HepG2 (cell line): Measurements from ENCODE around the gene FMN2. TPM values are rescaled to one million over a fixed set of nuclear protein-coding genes. Genes with fewer than 3 reads are reported as not detected.

Experiments
- ATAC-seq: fragments of 200-7000 bp; cut with Tn5 transposase; 3 replicates; pipeline ENCODE4 v1.9.1; 2020; ENCODE audit warnings: mild to moderate bottlenecking, moderate library complexity
- BruUV-seq: library from RNA; stranded (reverse); fragments of 400-500 nt; replicated peaks from 2 replicates; lab custom pipeline; 2021; lab: Mats Ljungman, UMichigan
- CTCF ChIA-PET: fragments of 300-600 bp; formaldehyde crosslinking; extraction: SDS; loops from one replicate; lab custom pipeline; 2021; ENCODE audit warnings: low total read pairs, inconsistent platforms, low intra/inter-chr PET ratio; lab: Yijun Ruan, JAX
- POLR2A ChIA-PET: fragments of 350-600 bp; sonication (Branson Sonifier 250); formaldehyde crosslinking; loops from one replicate; lab custom pipeline; 2020; ENCODE audit warnings: antibody characterized with exemption, inconsistent platforms; lab: Yijun Ruan, JAX
- DNase-seq: peaks from one replicate; pipeline ENCODE4 v3.0.0-alpha.2; 2015; ENCODE audit warnings: low spot score
- FAIRE-seq: peaks from 3 replicates; lab custom pipeline; 2011; peaks lifted over from hg19 to GRCh38; lab: Jason Lieb, UNC
- H2AFZ ChIP-seq: one replicate; pipeline ENCODE4 v1.6.1; 2011; ENCODE audit warnings: low read length, inconsistent platforms
- H3K27ac ChIP-seq: fragments of 300-600 bp; 3 replicates; pipeline ENCODE4 v1.8.0; 2011; ENCODE audit warnings: mixed run types, mild to moderate bottlenecking, mixed read lengths, low read length, inconsistent platforms; ENCODE audit not compliant: insufficient read depth; ENCODE audit errors: extremely low read length
- H3K27me3 ChIP-seq, 2 experiments: fragments of 200-600 bp in 1 of 2; 2 replicates in 1 of 2; 3 replicates in 1 of 2; pipeline versions ENCODE4 v1.6.0 to v1.8.0; 2011; ENCODE audit warnings: low read length in 2 of 2, mild to moderate bottlenecking in 2 of 2, moderate library complexity in 2 of 2, inconsistent platforms in 1 of 2; ENCODE audit not compliant: insufficient read depth in 2 of 2, control insufficient read depth in 1 of 2
- H3K36me3 ChIP-seq, 2 experiments: fragments of 200-600 bp in 1 of 2; replicated peaks in 1 of 2; 2 replicates in 1 of 2; 3 replicates in 1 of 2; pipeline versions ENCODE4 v1.5.1 to v1.8.0; 2011; ENCODE audit warnings: low read length in 2 of 2, inconsistent platforms in 1 of 2; ENCODE audit not compliant: insufficient read depth in 2 of 2, control insufficient read depth in 1 of 2
- H3K4me1 ChIP-seq: 2 replicates; pipeline ENCODE4 v1.5.1; 2012; ENCODE audit warnings: low read length, inconsistent platforms; ENCODE audit not compliant: insufficient read depth
- H3K4me2 ChIP-seq: 2 replicates; pipeline ENCODE4 v1.6.0; 2011; ENCODE audit warnings: low read depth, low read length, inconsistent platforms
- H3K4me3 ChIP-seq, 3 experiments: fragments of 200-600 bp in 1 of 3; sonication (generic), shearing (Covaris generic) in 1 of 3; replicated peaks in 1 of 3; 2 replicates each; pipeline ENCODE4 v1.5.1; 2011 to 2016; ENCODE audit warnings: low read length in 3 of 3, inconsistent platforms in 2 of 3, low read depth in 2 of 3, mild to moderate bottlenecking in 2 of 3, control low read depth in 1 of 3, mixed read lengths in 1 of 3; ENCODE audit not compliant: insufficient read depth in 1 of 3
- H3K79me2 ChIP-seq: one replicate; pipeline ENCODE4 v1.6.1; 2011; ENCODE audit warnings: low read length, inconsistent platforms; ENCODE audit not compliant: insufficient read depth
- H3K9ac ChIP-seq: 2 replicates; pipeline ENCODE4 v1.6.0; 2011; ENCODE audit warnings: mild to moderate bottlenecking, low read depth, low read length, inconsistent platforms; ENCODE audit not compliant: insufficient read depth
- H3K9me3 ChIP-seq: 2 replicates; pipeline ENCODE4 v1.5.1; 2012; ENCODE audit warnings: mild to moderate bottlenecking, low read length
- H4K20me1 ChIP-seq: 2 replicates; pipeline ENCODE4 v1.6.0; 2011; ENCODE audit warnings: inconsistent platforms, mild to moderate bottlenecking, low read length, moderate library complexity; ENCODE audit not compliant: insufficient read depth
- BCL6 ChIP-seq: IDR thresholded peaks from 2 replicates; pipeline ENCODE4 v1.6.1; 2016; ENCODE audit warnings: missing genetic modification reagents, missing compliant biosample characterization
- RELA ChIP-seq: sonication (generic); formaldehyde crosslinking; IDR thresholded peaks from 2 replicates; pipeline ENCODE4 v1.4.0; 2020; ENCODE audit warnings: missing genetic modification reagents
- SAFB2 ChIP-seq: sonication (generic); formaldehyde crosslinking; IDR thresholded peaks from 2 replicates; pipeline ENCODE4 v1.5.1; 2020; ENCODE audit warnings: missing genetic modification reagents, low read depth, mild to moderate bottlenecking, borderline replicate concordance
- SCMH1 ChIP-seq: sonication (generic); formaldehyde crosslinking; IDR thresholded peaks from 2 replicates; pipeline ENCODE4 v1.9.0; 2021; ENCODE audit warnings: missing genetic modification reagents, mild to moderate bottlenecking, borderline replicate concordance
- SIX4 ChIP-seq: sonication (generic); formaldehyde crosslinking; IDR thresholded peaks from 2 replicates; pipeline ENCODE4 v1.4.0; 2020; ENCODE audit warnings: missing genetic modification reagents
- U2AF1 ChIP-seq: fragments of 200-400 bp; formaldehyde crosslinking; optimal IDR thresholded peaks from 2 replicates; pipeline ENCODE3; 2017; ENCODE audit warnings: mild to moderate bottlenecking, low read depth, low read length
- XRCC5 ChIP-seq: fragments of 200-400 bp; formaldehyde crosslinking; optimal IDR thresholded peaks from 2 replicates; pipeline ENCODE3; 2017; ENCODE audit warnings: mild to moderate bottlenecking, low read length
- ZBTB33 ChIP-seq: sonication (generic); formaldehyde crosslinking; IDR thresholded peaks from 2 replicates; pipeline ENCODE4 v1.4.0; 2020; ENCODE audit warnings: missing genetic modification reagents
- ZFP37 ChIP-seq: sonication (generic); formaldehyde crosslinking; IDR thresholded peaks from 2 replicates; pipeline ENCODE4 v1.4.0; 2020; ENCODE audit warnings: missing genetic modification reagents, borderline replicate concordance
- ZNF30 ChIP-seq: sonication (generic); formaldehyde crosslinking; IDR thresholded peaks from 2 replicates; pipeline ENCODE4 v1.5.0; 2020; ENCODE audit warnings: mild to moderate bottlenecking, missing genetic modification reagents
- ZNF337 ChIP-seq: sonication (generic); formaldehyde crosslinking; IDR thresholded peaks from 2 replicates; pipeline ENCODE4 v1.5.1; 2020; ENCODE audit warnings: missing genetic modification reagents, low read depth, mild to moderate bottlenecking, borderline replicate concordance
- ZNF660 ChIP-seq: sonication (generic); formaldehyde crosslinking; IDR thresholded peaks from 2 replicates; pipeline ENCODE4 v1.5.1; 2020; ENCODE audit warnings: mild to moderate bottlenecking, low read depth, missing genetic modification reagents, borderline replicate concordance
- ZNF780A ChIP-seq: sonication (generic); formaldehyde crosslinking; IDR thresholded peaks from 2 replicates; pipeline ENCODE4 v1.8.0; 2022; ENCODE audit warnings: mild to moderate bottlenecking, missing genetic modification reagents, moderate library complexity
- ZNF83 ChIP-seq: sonication (generic); formaldehyde crosslinking; IDR thresholded peaks from 2 replicates; pipeline ENCODE4 v1.4.0; 2020; ENCODE audit warnings: missing genetic modification reagents, mild to moderate bottlenecking, borderline replicate concordance
- ZZZ3 ChIP-seq: sonication (generic); formaldehyde crosslinking; IDR thresholded peaks from 2 replicates; pipeline ENCODE4 v1.4.0; 2020; ENCODE audit warnings: missing genetic modification reagents, mild to moderate bottlenecking, borderline replicate concordance
- WGBS: methylation state at CpG from one replicate; pipeline ENCODE4 v1.1.6; 2017; ENCODE audit warnings: low lambda C conversion rate; 5-methylcytosine and 5-hydroxymethylcytosine counted together
- in situ Hi-C: cut with HindIII; loops from 2 replicates; pipeline ENCODE4 v1.10.0; 2017; ENCODE audit warnings: low pct_unique_long_range_greater_than_20kb; ENCODE audit not compliant: extremely low pct_ligation_motif_present
- intact Hi-C: fragments of 100-400 bp; cut with micrococcal nuclease; formaldehyde crosslinking; loops from one replicate; pipeline ENCODE4 v1.10.0; 2022; ENCODE audit not compliant: unreplicated experiment
- polyA plus RNA-seq, 8 experiments: library from polyadenylated mRNA; depleted of rRNA in 3 of 8; stranded (reverse) in 7 of 8; unstranded in 1 of 8; fragments of >200 nt; fragmentation: Illumina TruSeq in 4 of 8; extraction: Trizol in 4 of 8; gene quantifications; 2 replicates each; pipeline versions ENCODE4 v1.2.1 to v1.2.3, GENCODE V29; 2011 to 2016; ENCODE audit warnings: low read depth in 4 of 8, missing spikeins in 1 of 8, mixed read lengths in 1 of 8; ENCODE audit not compliant: insufficient read depth in 1 of 8
- total RNA-seq, 5 experiments: library from RNA; depleted of rRNA; stranded (reverse); fragments of >200 nt; fragmentation: Illumina TruSeq; extraction: Trizol; gene quantifications; 2 replicates each; pipeline ENCODE4 v1.2.3, GENCODE V29; 2016; ENCODE audit warnings: low read depth in 1 of 5
- TF ChIP-seq, protein P1 (sequence below): sonication (generic); formaldehyde crosslinking; IDR thresholded peaks from 2 replicates; pipeline ENCODE4 v1.5.0; 2020; ENCODE audit warnings: mild to moderate bottlenecking, low read depth, missing genetic modification reagents, borderline replicate concordance

Gene FMN2
- total and polyA plus RNA-seq, 2 of the 13 experiments (the other 11 are each of a cell fraction or from before 2014, with no cell fraction given), result not detected

GRCh38 chr1:240516069-240516468 lies 424.4 kb downstream of the FMN2 start:
- no peaks in the 10 kb centered on the region for H3K27me3 ChIP-seq
- CTCF ChIA-PET, result no interaction called here
- no TSS peak for BruUV-seq
- in situ Hi-C loops, result no loop called here
- no peak overlapping the region for H3K4me2 ChIP-seq
- no peak overlapping the region for H3K4me3 ChIP-seq
- no peak overlapping the region for H2AFZ ChIP-seq
- H3K36me3 ChIP-seq, result no peaks in the 10 kb centered on the region
- FAIRE-seq (no peak), ATAC-seq (no peak), DNase-seq (no peak)
- 50% methylated on average over 2 of the region's 2 CpGs for WGBS
- no peak overlapping the region for H3K9ac ChIP-seq
- H3K79me2 ChIP-seq, result no peaks in the 10 kb centered on the region
- POLR2A ChIA-PET, result no interaction called here
- H3K4me1 ChIP-seq, result no peaks in the 10 kb centered on the region
- H3K9me3 ChIP-seq, result no peaks in the 10 kb centered on the region
- H3K27ac ChIP-seq, result no peak overlapping the region
- H4K20me1 ChIP-seq, result no peaks in the 10 kb centered on the region
- TF ChIP-seq ZNF30 (CRISPR knock-in tag) (no peak), SAFB2 (CRISPR knock-in tag) (no peak), RELA (no peak), SIX4 (no peak), ZZZ3 (CRISPR knock-in tag) (no peak), BCL6 (CRISPR knock-in tag) (no peak), ZBTB33 (CRISPR knock-in tag) (no peak), ZNF83 (CRISPR knock-in tag) (no peak), ZNF660 (no peak), U2AF1 (no peak), ZNF780A (CRISPR knock-in tag) (no peak), SCMH1 (CRISPR knock-in tag) (no peak), XRCC5 (no peak), ZFP37 (CRISPR knock-in tag) (no peak), ZNF337 (no peak)
- TF ChIP-seq, protein P1, sequence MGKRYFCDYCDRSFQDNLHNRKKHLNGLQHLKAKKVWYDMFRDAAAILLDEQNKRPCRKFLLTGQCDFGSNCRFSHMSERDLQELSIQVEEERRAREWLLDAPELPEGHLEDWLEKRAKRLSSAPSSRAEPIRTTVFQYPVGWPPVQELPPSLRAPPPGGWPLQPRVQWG, result no peak
- intact Hi-C loops, result no loop called here
